IMR-90 (cell line): Measurements from ENCODE around the gene RIPK4.

Experiments used
- BHLHE40 ChIP-seq: fragments of 150-350 bp; IDR thresholded peaks from 2 replicates; pipeline ENCODE4 v1.6.1; 2016; ENCODE audit warnings: mild to moderate bottlenecking, low read depth, low read length
- CHD1 ChIP-seq: IDR thresholded peaks from 2 replicates; pipeline ENCODE4 v1.6.1; 2012; ENCODE audit warnings: low read depth, low read length, improper control_type of control experiment
- FOS ChIP-seq: fragments of 150-350 bp; IDR thresholded peaks from 2 replicates; pipeline ENCODE4 v1.6.1; 2016; ENCODE audit warnings: low read depth, low read length
- MAFK ChIP-seq: IDR thresholded peaks from 2 replicates; pipeline ENCODE4 v1.6.1; 2012; ENCODE audit warnings: low read depth, low read length, improper control_type of control experiment
- MAZ ChIP-seq: IDR thresholded peaks from 2 replicates; pipeline ENCODE4 v1.6.1; 2012; ENCODE audit warnings: low read depth, mild to moderate bottlenecking, low read length, improper control_type of control experiment, moderate library complexity, borderline replicate concordance
- POLR2A ChIP-seq: IDR thresholded peaks from 2 replicates; pipeline ENCODE4 v1.6.1; 2012; ENCODE audit warnings: mild to moderate bottlenecking, low read depth, low read length
- RAD21 ChIP-seq: IDR thresholded peaks from 2 replicates; pipeline ENCODE4 v1.6.1; 2012; ENCODE audit warnings: low read length, improper control_type of control experiment
- RCOR1 ChIP-seq: IDR thresholded peaks from 2 replicates; pipeline ENCODE4 v1.6.1; 2012; ENCODE audit warnings: mild to moderate bottlenecking, low read length, improper control_type of control experiment; ENCODE audit not compliant: insufficient replicate concordance
- RFX5 ChIP-seq: IDR thresholded peaks from 2 replicates; pipeline ENCODE4 v1.8.0; 2012; ENCODE audit warnings: low read depth, mild to moderate bottlenecking, low read length, moderate library complexity
- TF ChIP-seq, protein P1 (sequence below): conservative IDR thresholded peaks from 2 replicates; pipeline ENCODE4 v1.5.1; 2012; ENCODE audit warnings: mild to moderate bottlenecking, low read depth, low read length, improper control_type of control experiment

DNA sequence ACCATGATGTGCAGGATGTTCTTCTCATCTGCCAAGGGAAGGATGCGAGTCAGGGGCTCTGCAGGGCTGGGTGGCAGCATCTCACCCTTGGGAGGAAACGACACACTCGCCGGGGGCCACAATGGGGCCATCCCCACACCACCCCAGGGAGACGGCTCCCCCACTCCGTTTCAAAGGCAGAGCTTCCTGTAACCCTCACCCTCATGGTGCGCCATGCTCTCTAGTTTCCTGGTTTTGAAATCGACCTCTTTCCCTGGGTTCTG is 20.2 kb downstream of the RIPK4 start:
- TF ChIP-seq POLR2A (no peak), FOS (no peak), CHD1 (no peak), MAFK (no peak), RAD21 (no peak), MAZ (no peak), RFX5 (no peak), RCOR1 (no peak), BHLHE40 (no peak)
- TF ChIP-seq, protein P1, sequence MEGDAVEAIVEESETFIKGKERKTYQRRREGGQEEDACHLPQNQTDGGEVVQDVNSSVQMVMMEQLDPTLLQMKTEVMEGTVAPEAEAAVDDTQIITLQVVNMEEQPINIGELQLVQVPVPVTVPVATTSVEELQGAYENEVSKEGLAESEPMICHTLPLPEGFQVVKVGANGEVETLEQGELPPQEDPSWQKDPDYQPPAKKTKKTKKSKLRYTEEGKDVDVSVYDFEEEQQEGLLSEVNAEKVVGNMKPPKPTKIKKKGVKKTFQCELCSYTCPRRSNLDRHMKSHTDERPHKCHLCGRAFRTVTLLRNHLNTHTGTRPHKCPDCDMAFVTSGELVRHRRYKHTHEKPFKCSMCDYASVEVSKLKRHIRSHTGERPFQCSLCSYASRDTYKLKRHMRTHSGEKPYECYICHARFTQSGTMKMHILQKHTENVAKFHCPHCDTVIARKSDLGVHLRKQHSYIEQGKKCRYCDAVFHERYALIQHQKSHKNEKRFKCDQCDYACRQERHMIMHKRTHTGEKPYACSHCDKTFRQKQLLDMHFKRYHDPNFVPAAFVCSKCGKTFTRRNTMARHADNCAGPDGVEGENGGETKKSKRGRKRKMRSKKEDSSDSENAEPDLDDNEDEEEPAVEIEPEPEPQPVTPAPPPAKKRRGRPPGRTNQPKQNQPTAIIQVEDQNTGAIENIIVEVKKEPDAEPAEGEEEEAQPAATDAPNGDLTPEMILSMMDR, result no peak
